ENCODE data around the gene SIGLEC5.

DNA sequence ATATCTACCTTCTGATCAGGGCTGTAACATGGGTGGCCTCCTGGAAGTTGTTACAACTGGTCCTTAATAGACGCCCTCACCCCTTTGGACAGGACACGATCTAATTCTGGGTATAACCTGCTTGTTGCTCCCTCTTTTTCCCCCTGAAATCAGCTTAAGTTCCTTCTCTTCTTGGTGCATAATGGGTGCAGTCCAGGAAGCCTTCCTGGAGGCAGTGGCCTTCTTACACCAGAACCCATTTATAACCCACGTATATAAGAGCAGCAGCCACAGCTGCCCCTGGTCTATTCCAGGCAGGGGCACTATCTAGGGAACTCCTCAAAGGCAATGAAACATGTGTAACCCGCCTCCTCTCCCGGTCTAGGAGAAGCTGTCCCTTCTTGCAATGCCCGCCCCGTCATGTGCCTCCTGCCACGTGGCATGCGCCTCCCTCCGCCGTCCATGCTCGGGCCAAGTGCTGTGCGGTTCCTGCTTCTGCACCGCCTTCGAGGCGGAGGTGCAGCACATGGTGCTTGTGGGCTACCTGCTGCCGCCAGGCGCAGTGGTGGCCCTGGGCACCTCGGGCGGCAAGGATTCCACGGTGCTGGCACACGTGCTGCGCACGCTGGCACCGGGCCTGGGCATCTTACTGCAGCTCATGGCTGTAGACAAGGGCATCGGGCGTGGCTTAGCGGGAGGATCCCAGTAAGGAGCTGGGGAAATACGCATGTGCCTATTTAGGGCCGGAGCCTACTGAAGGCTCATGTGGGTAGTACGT is 31.9 kb downstream of the SIGLEC5 start:
- TF ChIP-seq, protein P1, sequence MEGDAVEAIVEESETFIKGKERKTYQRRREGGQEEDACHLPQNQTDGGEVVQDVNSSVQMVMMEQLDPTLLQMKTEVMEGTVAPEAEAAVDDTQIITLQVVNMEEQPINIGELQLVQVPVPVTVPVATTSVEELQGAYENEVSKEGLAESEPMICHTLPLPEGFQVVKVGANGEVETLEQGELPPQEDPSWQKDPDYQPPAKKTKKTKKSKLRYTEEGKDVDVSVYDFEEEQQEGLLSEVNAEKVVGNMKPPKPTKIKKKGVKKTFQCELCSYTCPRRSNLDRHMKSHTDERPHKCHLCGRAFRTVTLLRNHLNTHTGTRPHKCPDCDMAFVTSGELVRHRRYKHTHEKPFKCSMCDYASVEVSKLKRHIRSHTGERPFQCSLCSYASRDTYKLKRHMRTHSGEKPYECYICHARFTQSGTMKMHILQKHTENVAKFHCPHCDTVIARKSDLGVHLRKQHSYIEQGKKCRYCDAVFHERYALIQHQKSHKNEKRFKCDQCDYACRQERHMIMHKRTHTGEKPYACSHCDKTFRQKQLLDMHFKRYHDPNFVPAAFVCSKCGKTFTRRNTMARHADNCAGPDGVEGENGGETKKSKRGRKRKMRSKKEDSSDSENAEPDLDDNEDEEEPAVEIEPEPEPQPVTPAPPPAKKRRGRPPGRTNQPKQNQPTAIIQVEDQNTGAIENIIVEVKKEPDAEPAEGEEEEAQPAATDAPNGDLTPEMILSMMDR (IDR thresholded peaks at IDR 0.05 in 8 of 11, conservative IDR thresholded peaks at IDR 0.05 in 3 of 11): no peak
- no peak for TF ChIP-seq POLR2A (IDR thresholded peaks at IDR 0.05)
- no peak for TF ChIP-seq POLR2AphosphoS5 (IDR thresholded peaks at IDR 0.05)

All from spleen (tissue), 7 donors.